ENCODE measurements around the gene TMEM225. TPM values are rescaled to one million over a fixed set of nuclear protein-coding genes. Genes with fewer than 3 reads are reported as not detected.

The TMEM225 gene
- total RNA-seq, 3 donors from 2014 or later (not counting 1 experiment from before 2014, with no cell fraction given): not detected

DNA sequence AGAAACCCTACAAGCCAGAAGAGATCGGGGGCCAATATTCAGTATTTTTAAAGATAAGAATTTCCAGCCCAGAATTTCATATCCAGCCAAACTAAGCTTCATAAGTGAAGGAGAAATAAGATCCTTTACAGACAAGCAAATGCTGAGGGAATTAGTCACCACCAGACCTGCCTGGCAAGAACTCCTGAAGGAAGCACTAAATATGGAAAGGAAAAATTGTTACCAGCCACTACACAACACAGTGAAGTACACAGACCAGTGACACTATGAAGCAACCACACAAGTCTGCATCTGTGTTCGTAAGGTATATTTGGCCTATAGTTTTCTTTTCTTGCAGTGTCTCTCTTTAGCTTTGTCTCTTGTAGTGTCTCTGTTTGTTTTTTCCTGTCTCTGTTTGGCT lies 29.0 kb downstream of the TMEM225 start:
- DNase-seq (no peak), ATAC-seq (no peak)
- H3K36me3 Mint-ChIP-seq: no peaks in the 10 kb centered on the region
- H3K4me3 Mint-ChIP-seq: no peak overlapping the region
- H3K27ac Mint-ChIP-seq: no peak overlapping the region
- Histone ChIP-seq H3K4me1 (ENCODE audit: control insufficient read depth, insufficient read depth, low read length) (no peaks in the 10 kb centered on the region), H3K9me3 (ENCODE audit: control insufficient read depth, insufficient read depth, low read length) (no peaks in the 10 kb centered on the region), H3K4me3 (ENCODE audit: low read length) (no peak overlapping the region), H3K27ac (ENCODE audit: low read length) (no peak overlapping the region), H3K27me3 (ENCODE audit: control insufficient read depth, insufficient read depth, low read length) (no peaks in the 10 kb centered on the region), H3K36me3 (ENCODE audit: control insufficient read depth, insufficient read depth, low read length) (no peaks in the 10 kb centered on the region)
- no peaks in the 10 kb centered on the region for H3K27me3 Mint-ChIP-seq (ENCODE audit: low read depth in 2 of 2)
- no peaks in the 10 kb centered on the region for H3K4me1 Mint-ChIP-seq
- intact Hi-C loops (cut with micrococcal nuclease): no loop called here
- 100% methylated on average over 1 of the region's 2 CpGs for WGBS (ENCODE audit: insufficient coverage)
- TF ChIP-seq, protein P1, sequence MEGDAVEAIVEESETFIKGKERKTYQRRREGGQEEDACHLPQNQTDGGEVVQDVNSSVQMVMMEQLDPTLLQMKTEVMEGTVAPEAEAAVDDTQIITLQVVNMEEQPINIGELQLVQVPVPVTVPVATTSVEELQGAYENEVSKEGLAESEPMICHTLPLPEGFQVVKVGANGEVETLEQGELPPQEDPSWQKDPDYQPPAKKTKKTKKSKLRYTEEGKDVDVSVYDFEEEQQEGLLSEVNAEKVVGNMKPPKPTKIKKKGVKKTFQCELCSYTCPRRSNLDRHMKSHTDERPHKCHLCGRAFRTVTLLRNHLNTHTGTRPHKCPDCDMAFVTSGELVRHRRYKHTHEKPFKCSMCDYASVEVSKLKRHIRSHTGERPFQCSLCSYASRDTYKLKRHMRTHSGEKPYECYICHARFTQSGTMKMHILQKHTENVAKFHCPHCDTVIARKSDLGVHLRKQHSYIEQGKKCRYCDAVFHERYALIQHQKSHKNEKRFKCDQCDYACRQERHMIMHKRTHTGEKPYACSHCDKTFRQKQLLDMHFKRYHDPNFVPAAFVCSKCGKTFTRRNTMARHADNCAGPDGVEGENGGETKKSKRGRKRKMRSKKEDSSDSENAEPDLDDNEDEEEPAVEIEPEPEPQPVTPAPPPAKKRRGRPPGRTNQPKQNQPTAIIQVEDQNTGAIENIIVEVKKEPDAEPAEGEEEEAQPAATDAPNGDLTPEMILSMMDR (IDR thresholded peaks at IDR 0.05): no peak
- peaks cover 3 to 4% of the 10 kb centered on the region in 2 donors for H3K9me3 Mint-ChIP-seq

GRCh38 chr11:123853038-123853437 lies 32.4 kb downstream of the TMEM225 start:
- Mint-ChIP-seq H3K4me1 (no peaks in the 10 kb centered on the region), H3K27ac (no peak overlapping the region), H3K27me3 (ENCODE audit: low read depth in 2 of 2) (no peaks in the 10 kb centered on the region), H3K4me3 (no peak overlapping the region), H3K36me3 (no peaks in the 10 kb centered on the region), H3K9me3 (peaks cover 3 to 4% of the 10 kb centered on the region in 2 donors)
- TF ChIP-seq, protein P1 (IDR thresholded peaks at IDR 0.05): no peak
- no peaks in the 10 kb centered on the region for H3K4me1 ChIP-seq (ENCODE audit: control insufficient read depth, insufficient read depth, low read length)
- no peaks in the 10 kb centered on the region for H3K36me3 ChIP-seq (ENCODE audit: control insufficient read depth, insufficient read depth, low read length)
- H3K27me3 ChIP-seq (ENCODE audit: control insufficient read depth, insufficient read depth, low read length): no peaks in the 10 kb centered on the region
- ATAC-seq: no peak
- no peaks in the 10 kb centered on the region for H3K9me3 ChIP-seq (ENCODE audit: control insufficient read depth, insufficient read depth, low read length)
- 95% methylated on average over 2 of the region's 2 CpGs for WGBS (ENCODE audit: insufficient coverage)
- no peak overlapping the region for H3K4me3 ChIP-seq (ENCODE audit: low read length)
- DNase-seq: no peak
- intact Hi-C loops (cut with micrococcal nuclease): no loop called here
- no peak overlapping the region for H3K27ac ChIP-seq (ENCODE audit: low read length)

DNA sequence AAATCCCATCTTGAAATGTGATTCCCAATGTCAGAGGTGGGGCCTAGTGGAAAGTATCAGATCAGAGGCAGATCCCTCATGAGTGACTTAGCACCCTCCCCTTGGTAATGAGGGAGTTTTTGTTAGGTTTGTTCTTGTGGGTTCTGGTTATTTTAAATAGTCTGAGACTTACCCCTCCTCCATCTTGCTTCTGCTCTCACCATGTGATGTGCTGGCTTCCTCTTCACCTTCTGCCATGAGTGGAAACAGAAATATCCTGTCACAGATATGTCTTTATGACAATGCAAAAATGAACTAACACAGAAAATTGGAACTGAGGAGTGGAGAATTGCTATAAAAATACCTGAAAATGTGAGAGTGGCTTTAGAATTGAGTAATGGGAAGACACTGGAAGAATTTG lies 33.1 kb downstream of the TMEM225 start:
- Histone ChIP-seq H3K36me3 (ENCODE audit: control insufficient read depth, insufficient read depth, low read length) (no peaks in the 10 kb centered on the region), H3K4me3 (ENCODE audit: low read length) (no peak overlapping the region), H3K9me3 (ENCODE audit: control insufficient read depth, insufficient read depth, low read length) (no peaks in the 10 kb centered on the region), H3K27me3 (ENCODE audit: control insufficient read depth, insufficient read depth, low read length) (no peaks in the 10 kb centered on the region), H3K27ac (ENCODE audit: low read length) (no peak overlapping the region), H3K4me1 (ENCODE audit: control insufficient read depth, insufficient read depth, low read length) (no peaks in the 10 kb centered on the region)
- intact Hi-C loops (cut with micrococcal nuclease): no loop called here
- peaks cover 3 to 4% of the 10 kb centered on the region in 2 donors for H3K9me3 Mint-ChIP-seq
- no peaks in the 10 kb centered on the region for H3K36me3 Mint-ChIP-seq
- H3K27me3 Mint-ChIP-seq (ENCODE audit: low read depth in 2 of 2): no peaks in the 10 kb centered on the region
- ATAC-seq (no peak), DNase-seq (no peak)
- H3K4me1 Mint-ChIP-seq: no peaks in the 10 kb centered on the region
- TF ChIP-seq, protein P1 (IDR thresholded peaks at IDR 0.05): no peak
- no peak overlapping the region for H3K27ac Mint-ChIP-seq
- H3K4me3 Mint-ChIP-seq: no peak overlapping the region

DNA sequence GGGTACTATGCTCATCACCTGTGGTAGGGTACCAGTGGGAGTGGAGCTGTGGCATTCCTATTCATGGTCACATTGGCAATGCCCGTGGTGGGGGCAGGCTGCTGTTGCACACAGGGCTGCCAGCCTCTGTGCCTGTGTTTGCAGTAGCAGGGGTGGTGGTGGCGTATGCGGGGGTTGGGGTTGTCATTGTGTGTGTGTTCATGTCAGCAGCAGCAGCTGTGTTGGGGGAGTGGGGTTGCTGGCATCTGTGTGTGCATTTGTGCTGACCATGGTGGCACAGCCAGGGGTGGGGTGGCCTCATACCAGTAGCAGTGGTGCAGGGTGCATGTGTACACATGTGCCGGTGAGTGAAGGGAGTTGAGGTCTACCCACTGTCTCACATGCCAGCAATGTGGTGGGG lies 34.4 kb downstream of the TMEM225 start:
- Mint-ChIP-seq H3K9me3 (peaks cover 0 to 4% of the 10 kb centered on the region in 2 donors), H3K36me3 (no peaks in the 10 kb centered on the region), H3K27me3 (ENCODE audit: low read depth in 2 of 2) (no peaks in the 10 kb centered on the region), H3K4me1 (no peaks in the 10 kb centered on the region), H3K27ac (no peak overlapping the region), H3K4me3 (no peak overlapping the region)
- no peaks in the 10 kb centered on the region for H3K9me3 ChIP-seq (ENCODE audit: control insufficient read depth, insufficient read depth, low read length)
- H3K4me3 ChIP-seq (ENCODE audit: low read length): no peak overlapping the region
- H3K27me3 ChIP-seq (ENCODE audit: control insufficient read depth, insufficient read depth, low read length): no peaks in the 10 kb centered on the region
- TF ChIP-seq, protein P1 (IDR thresholded peaks at IDR 0.05): no peak
- no peak overlapping the region for H3K27ac ChIP-seq (ENCODE audit: low read length)
- H3K4me1 ChIP-seq (ENCODE audit: control insufficient read depth, insufficient read depth, low read length): no peaks in the 10 kb centered on the region
- DNase-seq (no peak), ATAC-seq (peak in 1 of 3 donors; percentile 17)
- 92% methylated on average over 4 of the region's 4 CpGs for WGBS (ENCODE audit: insufficient coverage)
- intact Hi-C loops (cut with micrococcal nuclease): no loop called here
- no peaks in the 10 kb centered on the region for H3K36me3 ChIP-seq (ENCODE audit: control insufficient read depth, insufficient read depth, low read length)

All from natural killer cell (primary cell).